ENCODE data around the gene RBFA.

Gene RBFA

DNA sequence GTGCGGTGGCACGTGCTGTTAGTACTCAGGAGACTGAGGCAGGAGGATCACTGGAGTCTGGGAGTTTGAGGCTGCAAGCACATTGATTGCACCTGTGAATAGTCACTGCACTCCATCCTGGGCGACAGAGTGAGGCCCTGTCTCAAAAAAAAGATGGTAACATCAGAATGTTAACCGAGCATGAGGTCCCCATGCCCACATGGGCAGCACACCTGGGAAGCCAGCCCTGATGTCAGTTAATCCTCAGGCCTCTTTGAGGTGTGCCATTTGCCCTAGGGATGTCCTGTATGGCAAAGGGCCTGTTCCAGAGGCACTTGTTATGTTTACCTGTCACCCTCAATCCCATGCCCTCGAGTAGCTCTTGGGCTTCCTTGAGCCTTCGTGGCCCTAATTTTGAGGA lies 16.6 kb downstream of the RBFA start:
- H3K4me3 ChIP-seq (ENCODE audit: low read depth, low read length): no peak overlapping the region
- TF ChIP-seq, protein P1, sequence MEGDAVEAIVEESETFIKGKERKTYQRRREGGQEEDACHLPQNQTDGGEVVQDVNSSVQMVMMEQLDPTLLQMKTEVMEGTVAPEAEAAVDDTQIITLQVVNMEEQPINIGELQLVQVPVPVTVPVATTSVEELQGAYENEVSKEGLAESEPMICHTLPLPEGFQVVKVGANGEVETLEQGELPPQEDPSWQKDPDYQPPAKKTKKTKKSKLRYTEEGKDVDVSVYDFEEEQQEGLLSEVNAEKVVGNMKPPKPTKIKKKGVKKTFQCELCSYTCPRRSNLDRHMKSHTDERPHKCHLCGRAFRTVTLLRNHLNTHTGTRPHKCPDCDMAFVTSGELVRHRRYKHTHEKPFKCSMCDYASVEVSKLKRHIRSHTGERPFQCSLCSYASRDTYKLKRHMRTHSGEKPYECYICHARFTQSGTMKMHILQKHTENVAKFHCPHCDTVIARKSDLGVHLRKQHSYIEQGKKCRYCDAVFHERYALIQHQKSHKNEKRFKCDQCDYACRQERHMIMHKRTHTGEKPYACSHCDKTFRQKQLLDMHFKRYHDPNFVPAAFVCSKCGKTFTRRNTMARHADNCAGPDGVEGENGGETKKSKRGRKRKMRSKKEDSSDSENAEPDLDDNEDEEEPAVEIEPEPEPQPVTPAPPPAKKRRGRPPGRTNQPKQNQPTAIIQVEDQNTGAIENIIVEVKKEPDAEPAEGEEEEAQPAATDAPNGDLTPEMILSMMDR (IDR thresholded peaks at IDR 0.05; ENCODE audit: borderline replicate concordance, insufficient read depth, low read depth, low read length): no peak

- H3K4me3 ChIP-seq (ENCODE audit: low read depth, low read length): no peak overlapping the region
- TF ChIP-seq, protein P1 (IDR thresholded peaks at IDR 0.05; ENCODE audit: borderline replicate concordance, insufficient read depth, low read depth, low read length): no peak
Measured at GRCh38 chr18:80056095-80056494, 21.9 kb downstream of the RBFA start.

- H3K4me3 ChIP-seq (ENCODE audit: low read depth, low read length): no peak overlapping the region
- TF ChIP-seq, protein P1 (IDR thresholded peaks at IDR 0.05; ENCODE audit: borderline replicate concordance, insufficient read depth, low read depth, low read length): no peak
Measured at GRCh38 chr18:80059945-80060344, 25.7 kb downstream of the RBFA start.

GRCh38 chr18:80065705-80066104 lies 31.5 kb downstream of the RBFA start:
- no peak overlapping the region for H3K4me3 ChIP-seq (ENCODE audit: low read depth, low read length)
- TF ChIP-seq, protein P1 (IDR thresholded peaks at IDR 0.05; ENCODE audit: borderline replicate concordance, insufficient read depth, low read depth, low read length): no peak

DNA sequence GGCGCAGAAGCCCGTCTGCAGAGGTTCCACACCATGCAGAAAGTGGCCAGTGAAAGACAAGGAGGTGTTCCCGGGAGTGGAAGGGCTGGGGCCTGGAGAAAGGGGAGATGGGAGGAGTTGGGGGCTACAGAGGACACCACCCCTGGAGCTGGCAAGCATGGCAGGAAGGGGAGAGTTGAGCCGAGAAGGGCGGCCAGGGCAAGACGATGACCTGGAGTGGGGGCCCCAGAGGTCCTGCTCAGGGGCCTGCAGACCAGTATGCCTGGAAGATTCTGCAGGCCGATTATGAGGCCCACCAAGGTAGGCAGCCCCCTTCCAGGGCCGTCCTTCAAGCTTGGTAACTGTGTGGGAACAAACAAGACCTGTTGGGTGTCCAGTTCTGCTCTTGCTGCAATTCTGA lies 33.1 kb downstream of the RBFA start:
- H3K4me3 ChIP-seq (ENCODE audit: low read depth, low read length): no peak overlapping the region
- TF ChIP-seq, protein P1 (IDR thresholded peaks at IDR 0.05; ENCODE audit: borderline replicate concordance, insufficient read depth, low read depth, low read length): no peak

- TF ChIP-seq, protein P1 (IDR thresholded peaks at IDR 0.05; ENCODE audit: borderline replicate concordance, insufficient read depth, low read depth, low read length): no peak
- no peak overlapping the region for H3K4me3 ChIP-seq (ENCODE audit: low read depth, low read length)
Measured at GRCh38 chr18:80067897-80068296, 33.7 kb downstream of the RBFA start.

GRCh38 chr18:80068571-80069272 lies 34.5 kb downstream of the RBFA start:
- TF ChIP-seq, protein P1 (IDR thresholded peaks at IDR 0.05; ENCODE audit: borderline replicate concordance, insufficient read depth, low read depth, low read length): no peak
- H3K4me3 ChIP-seq (ENCODE audit: low read depth, low read length): no peak overlapping the region
